HL-60 (cell line): ENCODE results near the gene DDIT3.

Source experiments
- GABPA ChIP-seq: IDR thresholded peaks from 2 replicates; pipeline ENCODE4 v1.6.1; 2012; ENCODE audit warnings: low read depth
- POLR2AphosphoS5 ChIP-seq: IDR thresholded peaks from 2 replicates; pipeline ENCODE4 v1.6.1; 2012; ENCODE audit warnings: low read depth
- SPI1 ChIP-seq: IDR thresholded peaks from 2 replicates; pipeline ENCODE4 v1.6.1; 2012; ENCODE audit warnings: low read depth, mild to moderate bottlenecking, borderline replicate concordance
- TF ChIP-seq, protein P1 (sequence below): IDR thresholded peaks from one replicate; pipeline ENCODE4 v1.5.1; 2011; ENCODE audit warnings: low read length, control low read depth, inconsistent platforms; ENCODE audit not compliant: insufficient read depth
- TF ChIP-seq, protein P2 (sequence below): IDR thresholded peaks from 2 replicates; pipeline ENCODE4 v1.6.1; 2012; ENCODE audit warnings: low read depth; ENCODE audit not compliant: insufficient replicate concordance

DNA sequence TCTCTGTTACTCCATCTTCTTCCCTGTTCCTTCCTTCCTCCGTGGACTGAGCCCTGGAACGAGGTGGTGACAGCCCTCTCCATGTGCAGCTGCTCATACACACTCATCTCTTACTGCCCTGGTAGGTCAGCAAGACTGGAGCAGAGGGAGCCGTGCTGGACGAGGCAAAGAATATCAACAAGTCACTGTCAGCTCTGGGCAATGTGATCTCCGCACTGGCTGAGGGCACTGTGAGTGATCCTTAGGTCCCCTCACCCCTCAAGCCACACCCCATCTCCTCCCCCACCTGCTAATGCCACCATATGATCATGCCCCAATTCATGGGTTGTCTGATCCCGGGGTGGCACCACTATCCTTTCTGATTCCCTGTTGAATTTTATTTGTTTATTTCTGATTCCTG lies 48.5 kb upstream of the DDIT3 start:
- TF ChIP-seq, protein P1, sequence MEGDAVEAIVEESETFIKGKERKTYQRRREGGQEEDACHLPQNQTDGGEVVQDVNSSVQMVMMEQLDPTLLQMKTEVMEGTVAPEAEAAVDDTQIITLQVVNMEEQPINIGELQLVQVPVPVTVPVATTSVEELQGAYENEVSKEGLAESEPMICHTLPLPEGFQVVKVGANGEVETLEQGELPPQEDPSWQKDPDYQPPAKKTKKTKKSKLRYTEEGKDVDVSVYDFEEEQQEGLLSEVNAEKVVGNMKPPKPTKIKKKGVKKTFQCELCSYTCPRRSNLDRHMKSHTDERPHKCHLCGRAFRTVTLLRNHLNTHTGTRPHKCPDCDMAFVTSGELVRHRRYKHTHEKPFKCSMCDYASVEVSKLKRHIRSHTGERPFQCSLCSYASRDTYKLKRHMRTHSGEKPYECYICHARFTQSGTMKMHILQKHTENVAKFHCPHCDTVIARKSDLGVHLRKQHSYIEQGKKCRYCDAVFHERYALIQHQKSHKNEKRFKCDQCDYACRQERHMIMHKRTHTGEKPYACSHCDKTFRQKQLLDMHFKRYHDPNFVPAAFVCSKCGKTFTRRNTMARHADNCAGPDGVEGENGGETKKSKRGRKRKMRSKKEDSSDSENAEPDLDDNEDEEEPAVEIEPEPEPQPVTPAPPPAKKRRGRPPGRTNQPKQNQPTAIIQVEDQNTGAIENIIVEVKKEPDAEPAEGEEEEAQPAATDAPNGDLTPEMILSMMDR = no peak
- TF ChIP-seq, protein P2, sequence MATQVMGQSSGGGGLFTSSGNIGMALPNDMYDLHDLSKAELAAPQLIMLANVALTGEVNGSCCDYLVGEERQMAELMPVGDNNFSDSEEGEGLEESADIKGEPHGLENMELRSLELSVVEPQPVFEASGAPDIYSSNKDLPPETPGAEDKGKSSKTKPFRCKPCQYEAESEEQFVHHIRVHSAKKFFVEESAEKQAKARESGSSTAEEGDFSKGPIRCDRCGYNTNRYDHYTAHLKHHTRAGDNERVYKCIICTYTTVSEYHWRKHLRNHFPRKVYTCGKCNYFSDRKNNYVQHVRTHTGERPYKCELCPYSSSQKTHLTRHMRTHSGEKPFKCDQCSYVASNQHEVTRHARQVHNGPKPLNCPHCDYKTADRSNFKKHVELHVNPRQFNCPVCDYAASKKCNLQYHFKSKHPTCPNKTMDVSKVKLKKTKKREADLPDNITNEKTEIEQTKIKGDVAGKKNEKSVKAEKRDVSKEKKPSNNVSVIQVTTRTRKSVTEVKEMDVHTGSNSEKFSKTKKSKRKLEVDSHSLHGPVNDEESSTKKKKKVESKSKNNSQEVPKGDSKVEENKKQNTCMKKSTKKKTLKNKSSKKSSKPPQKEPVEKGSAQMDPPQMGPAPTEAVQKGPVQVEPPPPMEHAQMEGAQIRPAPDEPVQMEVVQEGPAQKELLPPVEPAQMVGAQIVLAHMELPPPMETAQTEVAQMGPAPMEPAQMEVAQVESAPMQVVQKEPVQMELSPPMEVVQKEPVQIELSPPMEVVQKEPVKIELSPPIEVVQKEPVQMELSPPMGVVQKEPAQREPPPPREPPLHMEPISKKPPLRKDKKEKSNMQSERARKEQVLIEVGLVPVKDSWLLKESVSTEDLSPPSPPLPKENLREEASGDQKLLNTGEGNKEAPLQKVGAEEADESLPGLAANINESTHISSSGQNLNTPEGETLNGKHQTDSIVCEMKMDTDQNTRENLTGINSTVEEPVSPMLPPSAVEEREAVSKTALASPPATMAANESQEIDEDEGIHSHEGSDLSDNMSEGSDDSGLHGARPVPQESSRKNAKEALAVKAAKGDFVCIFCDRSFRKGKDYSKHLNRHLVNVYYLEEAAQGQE = no peak
- TF ChIP-seq POLR2AphosphoS5 (no peak), GABPA (no peak), SPI1 (no peak)
